Fibroblast of lung (primary cell): Measurements from ENCODE around the gene GJB3. TPM values are rescaled to one million over a fixed set of nuclear protein-coding genes. Genes with fewer than 3 reads are reported as not detected.

ENCODE experiments used
- DNase-seq, 2 donors: peaks; one replicate each; pipeline versions ENCODE4 v3.0.0 to v3.0.0-alpha.2; 2010; ENCODE audit warnings: low read depth in 2 of 2
- H2AFZ ChIP-seq: 2 replicates; pipeline ENCODE4 v1.5.1; 2012; ENCODE audit warnings: low read length, control low read depth, inconsistent platforms
- H3K27ac ChIP-seq: 2 replicates; pipeline ENCODE4 v1.5.1; 2011; ENCODE audit warnings: low read length, control low read depth; ENCODE audit not compliant: insufficient read depth
- H3K27me3 ChIP-seq: 2 replicates; pipeline ENCODE4 v1.5.1; 2011; ENCODE audit warnings: mild to moderate bottlenecking, low read length; ENCODE audit not compliant: control insufficient read depth, insufficient read depth
- H3K36me3 ChIP-seq: 2 replicates; pipeline ENCODE4 v1.5.1; 2011; ENCODE audit warnings: low read length; ENCODE audit not compliant: control insufficient read depth, insufficient read depth
- H3K4me1 ChIP-seq: 2 replicates; pipeline ENCODE4 v1.5.1; 2011; ENCODE audit warnings: low read length; ENCODE audit not compliant: control insufficient read depth, insufficient read depth; ENCODE audit errors: extremely low read depth
- H3K4me2 ChIP-seq: 2 replicates; pipeline ENCODE4 v1.5.1; 2011; ENCODE audit warnings: low read length, control low read depth; ENCODE audit not compliant: insufficient read depth; ENCODE audit errors: extremely low read depth
- H3K4me3 ChIP-seq, 4 experiments: fragments of 200-600 bp in 1 of 4; sonication (generic) in 1 of 4; replicated peaks in 1 of 4; 2 replicates each; pipeline ENCODE4 v1.5.1; 2011 to 2016; ENCODE audit warnings: low read length in 4 of 4, low read depth in 3 of 4, mild to moderate bottlenecking in 3 of 4, control low read depth in 2 of 4, inconsistent platforms in 1 of 4, mixed read lengths in 1 of 4; ENCODE audit not compliant: insufficient read depth in 1 of 4; ENCODE audit errors: control extremely low read depth in 1 of 4
- H3K79me2 ChIP-seq: 2 replicates; pipeline ENCODE4 v1.5.1; 2012; ENCODE audit warnings: mild to moderate bottlenecking, low read length, inconsistent platforms; ENCODE audit not compliant: control insufficient read depth, insufficient read depth
- H3K9ac ChIP-seq: 2 replicates; pipeline ENCODE4 v1.5.1; 2011; ENCODE audit warnings: mild to moderate bottlenecking, low read length, control low read depth; ENCODE audit not compliant: insufficient read depth
- H3K9me3 ChIP-seq: 2 replicates; pipeline ENCODE4 v1.5.1; 2012; ENCODE audit warnings: low read depth, low read length; ENCODE audit not compliant: control insufficient read depth, insufficient read depth
- H4K20me1 ChIP-seq: 2 replicates; pipeline ENCODE4 v1.5.1; 2011; ENCODE audit warnings: low read length; ENCODE audit not compliant: control insufficient read depth, insufficient read depth; ENCODE audit errors: extremely low read depth
- EZH2 ChIP-seq: IDR thresholded peaks from 2 replicates; pipeline ENCODE4 v1.5.1; 2012; ENCODE audit warnings: low read length, control low read depth, mild to moderate bottlenecking; ENCODE audit errors: missing control alignments
- polyA plus RNA-seq, 2 donors: library from polyadenylated mRNA; depleted of rRNA in 1 of 2; stranded (reverse) in 1 of 2; unstranded in 1 of 2; fragments of >200 nt; gene quantifications; 2 replicates each; pipeline ENCODE4 v1.2.1, GENCODE V29; 2011 to 2012; ENCODE audit warnings: missing spikeins in 1 of 2
- total RNA-seq: library from RNA; depleted of rRNA; stranded (reverse); fragments of >200 nt; gene quantifications from 2 replicates; pipeline ENCODE4 v1.2.1, GENCODE V29; 2014
- TF ChIP-seq, protein P1 (sequence below), 2 donors: IDR thresholded peaks in 1 of 2; conservative IDR thresholded peaks in 1 of 2; 1 replicate in 1 of 2; 2 replicates in 1 of 2; pipeline ENCODE4 v1.5.1; 2011 to 2012; ENCODE audit warnings: low read length in 2 of 2, control low read depth in 1 of 2, inconsistent platforms in 1 of 2, low read depth in 1 of 2, mild to moderate bottlenecking in 1 of 2

GJB3 gene
- total and polyA plus RNA-seq, 2 donors (not counting 1 experiment from before 2014, with no cell fraction given), result not detected

DNA sequence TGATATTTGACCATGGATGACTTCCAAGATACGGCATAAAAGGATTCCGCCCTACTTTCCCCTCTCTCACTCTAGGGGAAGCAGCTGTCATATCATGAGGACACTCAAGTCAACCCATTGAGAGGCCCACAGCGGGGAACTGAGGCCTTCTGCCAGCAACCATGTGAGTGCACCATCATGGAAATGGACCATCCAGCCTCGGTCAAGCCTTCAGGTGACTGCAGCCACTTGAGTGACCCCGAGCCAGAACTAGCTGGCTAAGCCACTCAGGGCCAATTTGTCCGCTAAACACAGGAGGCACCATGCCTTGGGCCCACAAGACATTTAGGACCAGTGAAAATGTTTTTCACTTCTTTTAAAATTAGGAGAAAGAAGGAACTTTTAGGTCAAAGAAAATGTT lies 37.2 kb upstream of the GJB3 start:
- no peaks in the 10 kb centered on the region for H3K36me3 ChIP-seq
- no peaks in the 10 kb centered on the region for H4K20me1 ChIP-seq
- no peaks in the 10 kb centered on the region for H3K4me1 ChIP-seq
- H3K9me3 ChIP-seq, result no peaks in the 10 kb centered on the region
- no peaks in the 10 kb centered on the region for H3K27me3 ChIP-seq
- no peak overlapping the region for H3K4me2 ChIP-seq
- H2AFZ ChIP-seq, result no peak overlapping the region
- no peak for DNase-seq
- H3K79me2 ChIP-seq, result no peaks in the 10 kb centered on the region
- no peak overlapping the region for H3K27ac ChIP-seq
- no peak overlapping the region for H3K4me3 ChIP-seq
- H3K9ac ChIP-seq, result no peak overlapping the region
- TF ChIP-seq, protein P1, sequence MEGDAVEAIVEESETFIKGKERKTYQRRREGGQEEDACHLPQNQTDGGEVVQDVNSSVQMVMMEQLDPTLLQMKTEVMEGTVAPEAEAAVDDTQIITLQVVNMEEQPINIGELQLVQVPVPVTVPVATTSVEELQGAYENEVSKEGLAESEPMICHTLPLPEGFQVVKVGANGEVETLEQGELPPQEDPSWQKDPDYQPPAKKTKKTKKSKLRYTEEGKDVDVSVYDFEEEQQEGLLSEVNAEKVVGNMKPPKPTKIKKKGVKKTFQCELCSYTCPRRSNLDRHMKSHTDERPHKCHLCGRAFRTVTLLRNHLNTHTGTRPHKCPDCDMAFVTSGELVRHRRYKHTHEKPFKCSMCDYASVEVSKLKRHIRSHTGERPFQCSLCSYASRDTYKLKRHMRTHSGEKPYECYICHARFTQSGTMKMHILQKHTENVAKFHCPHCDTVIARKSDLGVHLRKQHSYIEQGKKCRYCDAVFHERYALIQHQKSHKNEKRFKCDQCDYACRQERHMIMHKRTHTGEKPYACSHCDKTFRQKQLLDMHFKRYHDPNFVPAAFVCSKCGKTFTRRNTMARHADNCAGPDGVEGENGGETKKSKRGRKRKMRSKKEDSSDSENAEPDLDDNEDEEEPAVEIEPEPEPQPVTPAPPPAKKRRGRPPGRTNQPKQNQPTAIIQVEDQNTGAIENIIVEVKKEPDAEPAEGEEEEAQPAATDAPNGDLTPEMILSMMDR (conservative IDR thresholded peaks at IDR 0.05 in 1 of 2, IDR thresholded peaks at IDR 0.05 in 1 of 2; ENCODE audit: low read depth in 1 of 2, low read length in 2 of 2), result no peak
- no peak for TF ChIP-seq EZH2

DNA sequence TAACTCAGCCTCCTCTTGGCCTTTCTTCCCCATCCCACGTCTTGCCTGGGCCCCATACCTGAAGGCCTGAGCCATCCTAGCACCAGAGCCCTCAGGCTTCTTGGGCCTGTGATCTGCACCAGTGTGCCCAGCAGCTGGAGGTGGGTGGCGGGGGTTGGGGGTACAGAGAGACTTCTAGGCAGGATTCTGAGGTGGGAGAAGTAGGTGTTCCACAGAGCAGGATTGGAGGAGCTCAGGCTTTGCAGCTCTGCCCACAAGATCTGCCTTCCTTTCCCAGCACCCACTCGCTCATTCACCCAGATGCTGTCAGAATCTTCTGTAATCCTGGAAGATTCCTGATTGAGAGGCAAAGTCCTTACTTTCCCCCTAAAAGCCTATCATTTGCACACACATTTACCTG lies 36.2 kb upstream of the GJB3 start:
- no peaks in the 10 kb centered on the region for H3K4me1 ChIP-seq
- H3K27me3 ChIP-seq, result no peaks in the 10 kb centered on the region
- DNase-seq, result no peak
- no peak overlapping the region for H2AFZ ChIP-seq
- TF ChIP-seq, protein P1 (conservative IDR thresholded peaks at IDR 0.05 in 1 of 2, IDR thresholded peaks at IDR 0.05 in 1 of 2; ENCODE audit: low read depth in 1 of 2, low read length in 2 of 2), result no peak
- TF ChIP-seq EZH2, result no peak
- H4K20me1 ChIP-seq, result no peaks in the 10 kb centered on the region
- H3K27ac ChIP-seq, result no peak overlapping the region
- no peaks in the 10 kb centered on the region for H3K9me3 ChIP-seq
- H3K4me2 ChIP-seq, result no peak overlapping the region
- H3K79me2 ChIP-seq, result no peaks in the 10 kb centered on the region
- no peak overlapping the region for H3K4me3 ChIP-seq
- no peaks in the 10 kb centered on the region for H3K36me3 ChIP-seq
- no peak overlapping the region for H3K9ac ChIP-seq

DNA sequence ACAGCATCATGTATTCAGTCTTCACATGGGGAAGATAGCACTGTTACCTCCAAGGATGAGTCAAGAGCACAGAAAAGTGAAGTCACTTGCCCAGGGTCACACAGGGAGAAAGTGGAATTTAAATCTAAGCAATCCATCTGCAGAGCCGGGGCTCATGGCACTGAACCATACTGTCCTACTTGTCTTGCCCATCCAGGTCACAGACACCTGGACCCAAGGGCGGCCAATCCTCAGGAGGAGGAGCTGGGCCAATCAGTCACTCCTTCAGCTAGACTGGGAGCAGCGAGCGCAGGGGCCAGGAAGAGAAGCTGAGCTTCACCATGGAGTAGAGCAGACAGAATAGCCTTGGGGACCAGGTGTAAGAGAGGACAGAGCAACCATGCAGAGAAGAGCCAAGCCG lies 35.3 kb upstream of the GJB3 start:
- H3K9ac ChIP-seq, result no peak overlapping the region
- no peak overlapping the region for H3K4me3 ChIP-seq
- H3K4me1 ChIP-seq, result no peaks in the 10 kb centered on the region
- H3K79me2 ChIP-seq, result no peaks in the 10 kb centered on the region
- no peak for DNase-seq
- no peaks in the 10 kb centered on the region for H4K20me1 ChIP-seq
- no peak overlapping the region for H3K4me2 ChIP-seq
- no peaks in the 10 kb centered on the region for H3K36me3 ChIP-seq
- no peak overlapping the region for H3K27ac ChIP-seq
- no peaks in the 10 kb centered on the region for H3K9me3 ChIP-seq
- TF ChIP-seq EZH2, result no peak
- TF ChIP-seq, protein P1 (conservative IDR thresholded peaks at IDR 0.05 in 1 of 2, IDR thresholded peaks at IDR 0.05 in 1 of 2; ENCODE audit: low read depth in 1 of 2, low read length in 2 of 2), result no peak
- no peak overlapping the region for H2AFZ ChIP-seq
- H3K27me3 ChIP-seq, result no peaks in the 10 kb centered on the region
